Activated CD4-positive, alpha-beta T cell treated with anti-CD3 and anti-CD28 coated beads for 24 hours (primary cell): ENCODE data around the gene NPHP1.
"Not testable (repeated sequence)": the region's sequence is repeated elsewhere in the genome, so short reads cannot be mapped to it uniquely, and the experiment has no call there.

ENCODE experiments used
- DNase-seq, 2 donors: peaks; one replicate each; pipeline ENCODE4 v3.0.0-alpha.2; 2020; ENCODE audit warnings: low read depth in 2 of 2

Gene NPHP1

DNA sequence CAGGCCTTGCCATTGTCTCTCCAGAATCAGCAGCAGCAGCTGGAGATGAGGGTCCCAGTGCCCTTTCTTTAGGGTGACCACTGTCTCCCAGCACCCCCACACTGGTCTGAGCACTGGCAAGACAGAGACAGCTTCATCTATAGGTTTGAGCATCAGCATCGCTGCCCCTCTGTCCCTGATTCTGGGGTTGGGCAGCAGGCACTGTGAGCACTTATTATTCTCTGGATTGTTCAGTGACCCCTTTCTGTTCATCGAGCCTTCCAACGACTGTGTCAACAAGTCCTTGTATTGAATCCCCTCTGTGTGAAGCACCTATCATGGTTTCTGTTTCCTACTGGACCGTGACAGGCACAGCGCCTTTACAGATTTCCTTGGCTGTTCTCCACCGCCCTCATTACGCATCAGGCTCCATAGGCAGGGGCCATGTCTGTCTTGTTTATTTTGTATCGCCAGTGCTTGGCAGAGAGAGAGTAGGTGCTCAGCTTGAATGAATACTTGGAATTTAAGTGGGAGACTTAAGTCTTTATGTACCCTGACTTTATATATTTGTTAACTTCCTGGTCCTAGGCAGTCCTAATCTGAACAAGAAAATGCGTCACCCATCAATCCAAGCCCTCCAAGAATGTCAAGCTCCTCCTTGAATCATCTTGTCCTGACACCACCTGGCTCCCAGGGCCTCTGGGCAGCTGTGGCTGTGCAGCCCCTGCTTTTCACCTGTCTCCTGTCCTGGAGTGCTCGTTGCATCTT is 100.6 kb downstream of the NPHP1 start:
- no peak for DNase-seq

DNA sequence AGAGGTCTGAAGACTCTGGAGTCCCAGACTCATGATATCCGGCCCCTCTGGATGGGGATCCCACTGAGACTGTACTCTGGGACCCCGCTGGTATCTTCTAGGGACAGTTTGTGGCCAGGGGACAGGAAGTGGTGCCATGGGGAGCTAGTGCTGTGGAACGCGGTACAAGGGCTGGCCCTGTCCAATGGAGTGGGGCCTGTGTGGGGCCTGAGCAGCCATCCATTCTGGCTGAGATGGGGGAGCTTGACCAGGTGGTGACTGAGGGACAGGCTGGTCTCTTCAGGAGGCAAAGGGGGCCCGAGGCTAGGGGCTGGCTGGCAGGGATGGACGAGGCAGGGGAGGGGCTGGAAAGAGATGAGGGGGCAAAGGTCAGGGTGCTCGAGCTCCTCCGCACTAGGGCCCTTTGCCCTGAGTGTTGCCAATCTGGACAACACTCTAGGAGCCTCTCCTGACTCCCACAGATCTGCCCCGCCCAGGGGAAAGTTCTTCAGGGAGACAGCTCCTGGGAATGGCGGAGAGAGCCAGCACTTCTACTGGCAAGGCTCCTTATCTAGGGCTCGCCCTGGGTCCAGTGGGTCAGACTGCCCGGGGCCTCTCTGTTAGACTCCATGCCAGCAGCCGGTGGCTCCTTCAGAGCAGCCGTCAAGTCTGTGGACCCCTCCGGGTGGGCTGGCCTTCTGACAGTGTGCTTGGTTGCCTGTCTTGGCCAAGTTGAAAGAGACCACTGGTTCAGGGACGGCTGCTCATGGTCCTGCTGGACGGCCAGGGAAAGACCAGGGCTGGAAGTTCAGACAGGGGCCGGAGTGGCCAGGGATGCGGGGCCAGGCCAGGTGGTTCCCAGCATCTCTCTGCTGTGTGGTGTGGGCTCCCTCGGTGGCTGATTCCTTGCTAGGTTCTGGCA is 101.5 kb downstream of the NPHP1 start:
- DNase-seq = no peak

DNA sequence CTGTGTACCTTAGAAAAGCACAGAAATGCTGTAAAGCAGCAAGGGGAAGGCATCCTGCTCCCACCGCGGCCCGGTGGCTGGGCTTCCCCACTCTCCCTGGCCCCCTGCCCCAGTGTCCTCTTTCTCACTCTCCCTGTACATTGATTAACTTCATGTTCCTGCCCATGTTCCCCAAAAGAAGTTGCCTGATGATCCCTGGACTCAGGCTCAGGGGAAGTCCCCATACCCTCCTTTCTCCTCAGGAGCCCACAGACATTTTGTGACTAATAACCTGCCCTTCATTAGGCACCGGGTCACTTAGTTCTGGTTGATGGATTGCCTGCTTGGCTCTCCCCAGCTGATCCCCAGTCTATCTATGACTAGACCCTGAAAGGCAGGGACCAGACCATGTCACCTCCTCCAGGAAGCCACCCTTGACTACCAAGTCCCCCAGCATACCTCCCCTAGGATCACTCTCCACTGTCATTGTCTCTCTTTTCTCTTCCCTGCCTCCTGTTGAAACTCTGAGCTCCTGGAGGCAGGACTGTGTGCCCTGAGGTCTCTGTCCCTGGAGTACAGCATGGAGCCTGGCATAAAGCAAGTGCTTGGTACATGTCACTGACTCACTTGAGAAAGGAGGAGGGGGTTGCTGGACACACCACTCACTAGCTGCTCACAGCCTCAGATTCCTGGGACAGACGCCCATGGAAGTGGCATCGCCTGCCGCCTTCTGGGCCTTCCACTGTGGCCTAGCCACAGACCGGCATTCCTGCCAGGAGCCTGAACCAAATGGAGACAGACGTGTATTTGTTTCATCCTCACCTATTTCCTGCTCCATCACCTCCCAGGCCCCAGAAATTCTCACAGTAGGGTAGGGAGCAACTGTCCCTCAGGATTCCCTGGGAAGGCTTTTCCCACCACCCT is 102.7 kb downstream of the NPHP1 start:
- no peak for DNase-seq

DNA sequence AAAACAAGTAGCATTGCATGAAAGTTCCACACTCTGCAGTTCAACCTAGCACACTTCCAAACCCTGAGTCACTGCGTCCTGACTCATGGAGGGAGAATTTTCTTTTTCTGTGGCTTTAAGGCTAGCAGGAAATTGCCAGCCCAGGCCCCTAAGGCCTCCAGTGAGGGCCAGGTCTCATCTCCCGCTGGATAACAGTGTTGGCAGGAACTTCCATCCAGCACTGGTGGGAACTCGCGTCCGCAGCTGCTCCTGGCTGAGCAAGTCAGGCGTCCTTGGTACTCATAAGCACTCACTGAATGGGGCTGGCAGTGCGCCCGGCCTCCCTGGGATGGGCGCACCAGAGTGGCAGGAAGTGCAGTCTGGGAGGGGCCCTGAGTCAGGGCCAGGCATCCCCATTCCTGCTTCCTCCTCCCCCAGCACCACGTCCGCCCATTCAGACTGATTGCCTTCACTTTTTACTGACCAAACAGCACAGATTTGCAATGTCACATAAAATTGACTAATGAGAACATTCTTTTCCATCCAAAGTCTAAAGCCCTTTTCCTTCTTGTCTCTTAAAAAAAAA is 103.5 kb downstream of the NPHP1 start:
- no peak for DNase-seq

DNA sequence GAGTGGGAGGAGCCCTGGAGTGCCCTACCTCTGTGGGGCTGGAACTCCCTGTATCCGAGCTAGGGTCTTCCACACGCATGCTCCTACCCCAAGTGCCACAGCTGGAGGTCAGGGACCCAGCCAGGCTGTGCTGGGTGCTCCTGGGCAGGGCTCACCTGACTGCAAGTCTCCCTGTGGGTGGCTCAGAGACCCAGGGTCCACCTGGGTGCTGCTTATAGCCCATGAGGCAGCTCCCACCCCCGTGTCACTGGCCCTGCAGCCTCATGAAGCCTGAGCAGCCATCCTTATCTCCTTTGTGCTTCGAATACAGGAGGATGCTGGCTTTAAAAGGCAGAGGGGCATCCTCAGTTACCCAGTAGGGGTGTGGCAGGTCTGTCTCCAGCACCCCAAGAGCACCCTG is 103.9 kb downstream of the NPHP1 start:
- not testable (repeated sequence) for DNase-seq

DNA sequence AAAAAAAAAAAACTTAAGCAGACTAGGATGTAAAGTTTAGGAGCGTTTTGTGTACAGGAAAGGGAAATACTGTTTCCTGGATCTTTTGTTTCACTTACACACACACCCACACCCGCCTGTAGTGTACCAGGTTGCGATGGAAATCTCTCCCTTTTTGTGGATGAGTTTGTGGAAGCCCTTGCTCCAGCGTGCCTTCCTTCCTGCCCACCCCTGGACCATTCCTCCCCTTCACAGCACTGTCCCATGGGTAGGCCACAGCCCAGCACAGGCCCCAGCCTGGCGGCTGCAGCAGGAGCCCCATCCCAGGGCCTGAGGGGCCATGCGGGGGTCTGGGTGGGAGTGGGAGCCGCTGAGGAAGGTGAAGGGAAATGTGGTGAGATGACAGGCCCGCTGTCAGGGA is 104.3 kb downstream of the NPHP1 start:
- no peak for DNase-seq

DNA sequence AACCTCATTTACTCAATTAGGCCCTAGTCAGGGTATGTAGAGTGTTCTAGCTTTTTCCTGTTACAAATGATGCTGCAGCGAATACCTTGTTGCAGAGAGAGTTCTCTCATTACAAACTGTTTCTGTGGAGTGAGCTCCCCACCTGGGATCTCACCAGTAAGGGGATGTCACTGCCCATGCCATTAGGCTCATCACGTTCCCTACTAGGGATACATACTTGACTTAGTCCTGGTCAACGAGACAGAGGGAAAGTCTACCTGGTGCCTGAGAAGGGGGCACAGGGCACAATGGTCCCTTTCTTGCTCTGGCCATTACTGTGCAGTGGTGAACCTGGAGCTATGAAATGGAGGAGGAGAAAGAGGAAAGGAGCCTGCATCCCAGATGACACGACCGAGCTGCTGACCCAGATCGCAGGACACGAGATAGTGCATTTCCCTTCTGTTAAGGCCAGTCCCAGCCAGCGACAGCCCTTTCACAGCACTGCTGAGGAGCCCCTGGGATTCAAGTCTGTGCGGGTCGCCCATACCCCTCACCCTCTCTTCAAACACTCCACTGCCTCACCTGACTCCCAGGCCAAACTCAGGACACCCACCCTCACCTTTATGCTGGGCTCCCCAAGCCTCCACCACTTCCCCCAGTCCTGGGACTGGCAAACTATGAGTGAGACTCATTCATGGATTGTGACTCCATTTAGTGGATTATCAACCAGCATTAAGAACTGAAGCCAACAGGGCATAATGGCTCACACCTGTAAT is 105.2 kb downstream of the NPHP1 start:
- DNase-seq = no peak

DNA sequence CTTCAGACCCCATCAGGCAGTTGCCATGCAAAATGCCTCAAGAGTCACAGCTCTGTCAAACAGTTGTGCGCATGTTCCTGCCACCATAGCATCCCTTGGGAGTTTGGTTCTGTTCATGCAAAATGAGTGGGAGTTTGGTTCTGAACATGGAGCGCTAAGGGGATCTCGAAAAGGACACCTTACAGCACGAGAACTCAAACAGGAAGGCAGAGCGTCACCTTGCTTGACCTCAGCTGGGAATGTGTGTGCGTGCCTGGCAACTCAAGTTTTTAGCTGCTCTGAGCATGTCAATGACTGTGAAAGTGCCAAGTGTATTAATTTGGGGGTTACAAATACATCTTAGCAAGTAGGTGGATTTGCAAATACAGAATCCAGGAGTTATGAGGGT is 105.8 kb downstream of the NPHP1 start:
- DNase-seq = no peak

DNA sequence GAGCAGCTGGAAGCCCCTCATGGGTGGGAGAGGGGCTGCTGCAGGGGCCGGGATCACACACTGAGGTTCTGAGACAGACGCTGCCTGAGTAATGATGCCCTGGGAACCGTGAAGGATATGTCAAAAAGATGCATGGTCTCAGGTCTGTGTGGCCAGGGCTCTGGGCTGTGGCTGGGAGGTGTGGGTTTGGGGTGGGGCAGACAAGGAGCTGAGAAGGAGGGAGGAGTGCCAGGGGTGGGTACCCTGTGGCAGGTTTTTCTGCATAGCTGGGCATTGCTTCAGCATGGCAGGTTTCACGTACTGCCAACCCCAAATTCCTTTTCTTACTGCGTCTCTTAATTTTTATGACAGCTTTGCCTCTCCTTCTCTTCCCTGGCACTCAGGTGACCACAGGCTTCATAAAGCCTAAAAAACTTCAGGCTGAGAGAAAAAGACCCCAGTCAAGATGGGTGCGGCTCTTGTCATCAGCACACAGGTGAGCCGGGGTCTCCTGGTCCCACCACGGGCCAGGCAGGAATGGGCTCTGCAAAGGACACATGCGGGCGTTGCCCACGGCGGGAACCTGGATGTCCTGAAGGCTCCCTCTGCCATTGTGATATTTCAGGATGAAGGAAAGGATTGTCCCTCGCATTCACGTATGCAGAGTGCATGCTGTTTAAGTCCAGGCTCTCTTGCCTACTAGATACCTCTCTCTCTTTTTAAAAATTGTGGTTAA is 107.2 kb downstream of the NPHP1 start:
- DNase-seq = no peak

DNA sequence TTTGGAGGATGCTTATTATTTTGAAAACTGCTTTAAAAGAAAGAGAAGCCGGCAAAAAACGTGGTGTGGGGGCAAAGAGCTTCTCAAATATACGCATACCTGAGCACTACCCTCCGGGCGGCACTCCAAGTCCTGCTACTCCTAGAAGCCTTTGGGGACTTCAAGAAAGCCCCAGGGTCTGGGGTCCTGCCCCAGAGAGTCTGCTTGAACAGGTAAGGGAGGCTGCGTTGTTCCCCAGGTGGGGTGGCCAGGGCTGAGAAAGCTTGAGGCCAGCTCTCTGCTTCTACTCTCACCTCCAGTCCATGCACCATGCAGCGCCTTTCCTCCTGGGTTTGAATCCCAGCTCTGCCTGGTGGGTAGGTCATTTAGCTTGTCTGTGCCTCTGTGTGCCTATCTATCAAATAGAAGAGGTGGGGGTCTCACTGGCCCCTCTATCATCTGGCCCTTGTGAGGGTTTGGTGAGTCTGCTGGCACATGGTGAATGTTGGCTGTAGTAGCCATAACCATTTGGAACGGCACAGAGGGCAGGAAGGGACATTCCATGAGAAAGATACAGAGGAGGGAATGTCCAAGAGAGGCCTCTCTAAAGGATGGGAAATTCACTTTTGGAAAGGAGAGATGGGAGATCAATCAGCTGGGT is 108.7 kb downstream of the NPHP1 start:
- no peak for DNase-seq

DNA sequence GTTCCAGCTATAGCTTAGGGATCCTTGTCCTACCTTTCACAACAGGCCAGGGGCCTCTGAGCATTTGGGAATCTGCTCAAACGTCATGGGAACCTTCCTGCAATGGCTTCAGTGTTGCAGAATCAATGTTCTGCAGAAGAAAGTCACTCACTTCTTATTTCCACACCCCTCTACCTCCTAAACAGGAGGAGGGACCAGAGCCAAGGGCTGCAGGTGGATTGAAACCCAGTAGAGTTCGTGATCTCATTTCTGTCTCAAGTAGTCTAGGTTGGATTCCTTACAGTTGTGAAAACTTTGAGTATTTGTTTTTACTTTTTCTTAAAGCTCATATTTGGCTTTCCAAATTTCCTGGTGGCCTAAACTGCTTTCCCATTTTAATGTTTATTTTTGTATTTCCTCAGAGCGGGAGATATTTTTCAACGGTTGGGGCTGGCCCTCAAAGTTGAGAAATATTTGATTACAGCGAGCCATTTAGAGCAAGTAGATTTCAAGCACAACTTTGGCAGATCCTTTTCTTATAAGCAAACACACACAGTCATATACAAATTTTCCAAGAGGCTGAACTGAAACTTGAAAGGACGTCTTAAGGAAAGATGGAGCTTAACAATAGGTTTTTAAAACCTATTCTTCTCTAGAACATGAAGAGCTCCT is 109.8 kb downstream of the NPHP1 start:
- not testable (repeated sequence) for DNase-seq

DNA sequence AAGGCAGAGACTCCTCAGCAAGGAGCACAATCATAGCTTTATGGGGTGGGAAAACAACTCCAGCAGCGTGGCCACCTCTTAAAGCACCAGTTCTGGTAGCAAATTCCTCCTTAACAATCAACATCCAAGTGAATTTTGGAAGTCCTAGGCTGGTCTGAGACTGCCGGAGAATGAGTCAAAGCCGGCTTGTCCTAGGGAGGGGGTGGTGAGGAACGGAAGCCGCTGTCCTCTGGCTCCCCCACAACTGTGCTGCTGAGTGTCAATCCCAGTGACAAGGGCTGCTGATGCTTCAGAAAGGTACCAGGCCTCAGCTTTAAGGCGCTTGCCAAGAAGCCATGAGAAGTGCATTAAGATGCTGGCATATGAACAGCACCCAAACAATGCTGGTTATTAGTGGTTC is 110.9 kb downstream of the NPHP1 start:
- not testable (repeated sequence) for DNase-seq

DNA sequence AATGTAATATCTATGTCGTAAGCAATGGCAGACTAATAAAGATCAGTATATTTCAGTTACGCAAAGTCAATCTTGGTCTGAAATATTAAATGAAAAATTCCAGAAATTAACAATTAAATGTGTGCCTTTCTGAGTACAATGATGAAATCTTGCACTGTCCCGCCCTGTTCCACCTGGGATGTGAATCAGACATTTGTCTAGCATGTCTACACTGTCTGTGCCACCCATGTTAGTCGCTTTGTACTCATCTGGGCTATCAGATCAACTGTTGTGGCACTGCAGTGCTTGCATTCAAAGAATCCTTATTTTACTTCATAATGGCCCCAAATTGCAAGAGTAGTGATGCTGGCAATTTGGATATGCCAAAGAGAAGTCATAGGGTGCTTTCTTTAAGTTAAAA is 114.6 kb downstream of the NPHP1 start:
- not testable (repeated sequence) for DNase-seq

DNA sequence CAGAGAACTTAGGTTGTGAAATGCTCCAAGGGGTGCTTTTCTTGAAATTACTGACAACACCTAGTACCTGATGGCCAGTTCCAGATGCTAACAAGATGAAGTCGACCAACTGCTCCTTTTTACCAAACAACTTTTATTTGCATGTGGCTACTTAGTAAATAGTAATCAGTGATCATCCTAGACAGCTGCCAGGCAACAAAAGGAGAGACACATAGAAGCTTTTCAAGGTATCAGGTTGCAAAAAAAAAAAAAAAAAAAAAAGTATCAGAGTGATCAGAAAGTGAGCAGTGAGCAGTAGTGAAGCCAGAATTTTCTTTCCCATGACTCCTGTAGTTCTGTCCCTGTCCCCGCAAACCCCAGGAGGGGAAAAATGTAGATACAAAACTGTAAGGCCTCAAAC is 121.1 kb downstream of the NPHP1 start:
- DNase-seq = not testable (repeated sequence)

DNA sequence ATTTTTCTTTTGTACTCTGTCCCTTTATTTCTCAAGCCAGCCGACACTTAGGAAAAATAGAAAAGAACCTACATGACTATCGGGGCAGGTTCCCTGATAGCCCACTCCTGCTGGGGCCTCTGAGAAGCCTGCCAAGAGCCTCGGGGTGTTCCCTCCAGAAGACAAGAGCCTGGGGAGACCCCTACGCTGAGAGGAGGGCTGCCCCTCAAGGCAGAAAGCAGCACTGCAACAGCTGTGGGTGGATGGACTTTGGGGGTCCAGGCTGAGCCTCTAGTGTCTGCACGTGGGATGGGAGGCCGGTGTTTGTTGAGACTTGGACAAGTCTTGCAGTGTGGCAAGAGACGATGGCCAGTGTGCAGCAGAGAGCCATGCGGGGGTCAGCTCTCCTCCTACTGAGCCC is 121.7 kb downstream of the NPHP1 start:
- DNase-seq = not testable (repeated sequence)

DNA sequence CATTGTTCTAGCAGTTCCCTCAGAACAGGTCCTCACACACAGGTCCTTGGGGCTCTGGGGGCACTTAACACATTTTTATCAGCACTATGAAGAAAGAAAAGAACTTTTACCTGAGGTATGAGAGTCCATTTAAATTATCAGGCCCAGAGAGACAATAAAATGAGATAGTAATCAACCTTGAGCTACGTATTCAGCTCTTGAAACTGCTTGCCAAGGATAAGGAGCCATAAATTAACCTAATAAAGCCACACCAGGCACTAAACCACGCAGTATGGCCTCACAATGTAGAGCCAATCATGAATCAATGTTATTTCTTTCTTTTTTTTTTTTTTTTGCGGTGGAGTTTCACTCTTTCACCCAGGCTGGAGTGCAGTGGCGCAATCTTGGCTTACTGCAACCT is 126.7 kb downstream of the NPHP1 start:
- DNase-seq = not testable (repeated sequence)

DNA sequence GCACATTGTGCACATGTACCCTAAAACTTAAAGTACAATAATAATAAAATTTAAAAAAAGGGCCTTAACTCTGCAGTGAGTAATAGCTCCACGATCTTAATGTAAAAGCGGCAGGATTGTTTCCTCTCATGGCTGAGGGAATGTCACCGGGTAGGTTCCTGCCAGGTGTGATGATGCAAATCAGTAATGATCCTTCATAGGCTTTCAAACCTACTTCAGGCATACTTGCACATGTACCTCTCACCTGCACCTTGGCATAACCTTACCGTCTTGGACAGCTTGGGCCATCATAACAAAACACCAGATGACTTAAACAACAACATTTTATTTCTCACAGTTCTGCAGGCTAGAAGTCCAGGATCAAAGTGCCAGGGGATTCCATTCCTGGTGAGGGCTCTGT is 128.9 kb downstream of the NPHP1 start:
- DNase-seq = not testable (repeated sequence)
